ENCODE results near the gene SNRPN.

DNA sequence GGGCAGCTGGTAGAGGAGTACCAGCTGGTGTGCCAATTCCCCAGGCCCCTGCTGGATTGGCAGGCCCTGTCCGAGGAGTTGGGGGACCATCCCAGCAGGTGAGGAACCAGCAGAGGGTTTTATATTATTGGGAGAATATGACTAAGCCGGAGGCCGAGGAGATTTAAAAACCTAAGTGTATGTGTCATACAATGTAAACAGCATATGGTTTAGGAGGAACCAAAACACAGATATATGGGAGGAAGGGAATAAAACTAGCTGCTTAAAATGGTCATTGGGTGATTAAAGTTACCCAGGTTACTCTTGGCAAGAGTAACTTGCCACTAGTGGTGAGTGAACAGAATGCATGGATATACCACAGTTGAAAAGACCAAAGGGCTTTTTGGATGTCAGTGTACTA, 22.1 kb downstream of the SNRPN start:
- TF ChIP-seq CTCF (IDR thresholded peaks at IDR 0.05; ENCODE audit: low read length) (no peak), EZH2 (IDR thresholded peaks at IDR 0.05; ENCODE audit: borderline replicate concordance, low read length) (no peak)
